GM19025 (cell line): ENCODE measurements around the gene AGA.

Experiments used
- ATAC-seq: cut with Tn5 transposase; IDR thresholded peaks from one replicate; pipeline ENCODE4 v1.9.1; 2021; ENCODE audit warnings: mild to moderate bottlenecking, low read depth, moderate library complexity; ENCODE audit not compliant: unreplicated experiment

AGA gene

DNA sequence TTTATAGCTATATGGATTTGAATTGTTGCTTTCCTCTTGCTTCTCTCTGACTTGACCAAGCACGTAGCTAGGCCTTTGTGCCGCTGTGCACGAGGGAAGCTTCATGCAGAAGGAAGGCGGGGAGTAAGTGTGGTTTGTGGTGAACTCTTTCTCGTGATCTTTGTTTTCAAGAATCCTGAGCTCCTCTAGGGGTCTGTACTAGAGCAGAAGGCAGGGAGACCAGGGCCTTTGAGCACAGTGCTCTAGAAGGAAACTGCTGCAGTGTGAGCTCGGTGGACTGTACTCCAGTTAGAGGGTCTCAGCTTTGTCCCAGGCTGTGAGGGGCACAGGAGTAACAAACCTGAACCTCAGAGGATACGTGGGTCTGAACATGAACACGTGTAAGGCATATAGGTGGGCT is 49.0 kb downstream of the AGA start:
- ATAC-seq = no peak

GRCh38 chr4:177391953-177392352 is 50.3 kb downstream of the AGA start:
- ATAC-seq = no peak

DNA sequence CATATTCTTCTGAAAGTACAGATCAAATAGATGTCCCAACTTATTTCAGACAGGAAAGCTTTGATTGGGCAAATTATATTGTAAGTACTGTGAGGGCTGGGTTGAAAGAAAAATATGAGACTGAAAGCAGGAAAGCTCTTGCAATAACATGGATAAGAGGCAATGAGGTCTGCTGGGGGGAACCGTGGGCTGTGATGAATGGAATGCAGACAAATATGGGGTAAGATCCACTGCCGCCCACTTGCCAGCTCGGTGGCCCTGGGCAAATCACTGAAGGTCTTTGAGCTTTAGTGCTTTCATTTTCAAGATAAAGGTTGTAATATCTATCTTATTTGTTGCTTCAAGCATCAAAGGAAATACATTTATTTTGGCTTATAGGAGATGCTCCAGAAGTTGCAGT is 51.0 kb downstream of the AGA start:
- no peak for ATAC-seq

- ATAC-seq = no peak
Observed at GRCh38 chr4:177386278-177386815, 55.9 kb downstream of the AGA start.

GRCh38 chr4:177385576-177386277 is 56.5 kb downstream of the AGA start:
- no peak for ATAC-seq

GRCh38 chr4:177384856-177385397 is 57.3 kb downstream of the AGA start:
- ATAC-seq = no peak

- no peak for ATAC-seq
Observed at GRCh38 chr4:177381762-177382310, 60.4 kb downstream of the AGA start.
